HG02970 (cell line): ENCODE data around the gene LHPP.
"Not testable (repeated sequence)": the region's sequence is repeated elsewhere in the genome, so short reads cannot be mapped to it uniquely, and the experiment has no call there.

Source experiments
- ATAC-seq: cut with Tn5 transposase; IDR thresholded peaks from one replicate; pipeline ENCODE4 v1.9.1; 2021; ENCODE audit warnings: mild to moderate bottlenecking, moderate library complexity, moderate number of reproducible peaks; ENCODE audit not compliant: unreplicated experiment, low FRiP score

LHPP gene

DNA sequence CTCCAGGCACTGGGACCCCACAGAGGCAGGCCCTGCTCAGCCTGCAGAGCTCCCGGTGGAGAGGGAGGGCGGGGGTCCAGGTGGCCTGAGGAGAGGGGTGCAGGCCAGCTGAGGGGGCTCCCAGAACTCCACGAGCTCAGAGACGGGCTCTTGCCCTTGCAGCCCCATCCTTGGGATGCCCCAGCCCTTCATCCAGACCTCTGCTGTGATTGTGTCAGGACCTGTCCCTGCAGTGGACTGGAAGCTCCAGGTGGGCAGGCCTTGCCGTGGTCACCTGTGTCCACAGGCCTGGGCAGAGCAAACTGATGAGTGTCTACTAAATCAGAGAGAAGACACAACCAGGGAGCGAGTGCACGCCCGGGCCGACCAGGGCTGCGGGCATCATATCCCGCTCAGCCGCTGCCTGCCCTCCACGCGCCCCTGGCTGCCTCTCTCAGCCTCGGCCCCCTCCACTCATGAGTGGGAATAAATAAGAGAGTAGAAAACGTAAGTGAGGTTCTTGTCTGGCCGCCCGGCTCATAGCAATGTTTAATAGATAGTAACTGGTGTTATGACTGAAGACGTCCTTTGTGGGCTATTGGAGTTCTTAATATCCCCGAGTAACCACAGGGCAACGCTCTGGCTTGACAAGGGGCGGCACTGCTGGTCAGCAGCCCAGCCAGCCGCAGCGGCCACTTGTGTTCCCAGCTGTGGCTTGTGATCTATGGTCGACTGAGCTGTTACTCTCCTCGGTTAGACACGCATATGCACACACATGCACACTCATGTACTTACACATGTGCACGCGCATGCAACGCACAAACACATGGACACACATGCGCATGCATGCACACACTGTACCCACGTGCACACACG lies 105.6 kb downstream of the LHPP start:
- ATAC-seq = no peak

DNA sequence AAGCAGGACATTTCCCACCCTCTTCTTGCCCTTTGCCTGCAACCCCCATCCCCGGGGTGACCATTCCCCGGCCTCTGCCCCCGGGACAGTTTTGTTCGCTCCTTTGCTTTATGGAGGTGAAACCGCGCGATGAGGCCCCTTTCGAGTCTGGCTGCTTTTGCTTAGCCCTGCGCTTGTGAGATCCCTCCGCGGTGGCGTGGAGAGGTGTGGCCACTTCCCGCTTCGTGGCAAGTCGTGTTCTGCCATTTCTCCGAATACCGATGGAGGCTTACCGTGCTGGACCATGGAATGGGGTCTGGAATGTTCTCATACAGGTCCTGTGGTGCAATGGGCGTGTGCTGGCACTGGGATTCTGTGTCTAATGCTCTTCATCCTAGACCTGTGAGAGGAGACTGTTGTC lies 106.7 kb downstream of the LHPP start:
- no peak for ATAC-seq

DNA sequence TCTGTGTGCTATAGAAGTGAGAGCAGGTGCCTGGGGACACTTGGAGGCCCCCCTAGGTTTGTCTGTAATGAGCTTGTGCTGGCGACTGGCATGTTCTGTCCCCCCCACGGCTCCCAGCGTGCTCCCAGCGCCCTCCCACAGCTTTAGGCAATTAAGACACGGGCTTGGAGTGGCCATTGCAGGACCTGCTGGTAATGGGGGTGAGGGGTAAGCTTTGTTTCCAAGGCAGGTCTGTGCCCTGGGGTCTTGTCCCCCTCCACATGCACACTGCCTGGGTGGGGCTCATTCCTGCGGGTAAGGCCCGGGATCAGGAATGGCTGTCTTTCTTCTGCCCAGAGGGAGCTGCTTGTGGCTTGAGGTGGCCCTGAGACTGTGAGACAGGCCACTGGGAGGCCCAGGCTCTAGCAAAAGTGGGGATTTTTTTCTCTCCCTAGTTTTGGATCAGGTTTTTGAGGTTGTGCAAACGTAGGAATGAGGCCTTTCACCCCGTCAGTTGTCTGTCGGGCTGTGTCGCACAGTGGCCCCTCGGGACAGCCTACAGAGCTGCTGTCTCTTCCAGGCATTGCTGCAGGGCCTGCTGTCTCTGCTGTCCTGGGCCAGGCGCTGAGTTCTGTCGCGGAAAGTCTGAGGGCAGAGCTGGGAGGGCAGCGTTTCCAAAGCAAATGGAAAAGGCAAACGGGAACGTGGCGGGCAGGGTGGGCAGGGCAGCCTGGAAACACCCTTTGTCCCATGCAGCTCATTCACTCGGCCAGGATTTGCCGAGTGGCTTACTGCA lies 107.4 kb downstream of the LHPP start:
- no peak for ATAC-seq

DNA sequence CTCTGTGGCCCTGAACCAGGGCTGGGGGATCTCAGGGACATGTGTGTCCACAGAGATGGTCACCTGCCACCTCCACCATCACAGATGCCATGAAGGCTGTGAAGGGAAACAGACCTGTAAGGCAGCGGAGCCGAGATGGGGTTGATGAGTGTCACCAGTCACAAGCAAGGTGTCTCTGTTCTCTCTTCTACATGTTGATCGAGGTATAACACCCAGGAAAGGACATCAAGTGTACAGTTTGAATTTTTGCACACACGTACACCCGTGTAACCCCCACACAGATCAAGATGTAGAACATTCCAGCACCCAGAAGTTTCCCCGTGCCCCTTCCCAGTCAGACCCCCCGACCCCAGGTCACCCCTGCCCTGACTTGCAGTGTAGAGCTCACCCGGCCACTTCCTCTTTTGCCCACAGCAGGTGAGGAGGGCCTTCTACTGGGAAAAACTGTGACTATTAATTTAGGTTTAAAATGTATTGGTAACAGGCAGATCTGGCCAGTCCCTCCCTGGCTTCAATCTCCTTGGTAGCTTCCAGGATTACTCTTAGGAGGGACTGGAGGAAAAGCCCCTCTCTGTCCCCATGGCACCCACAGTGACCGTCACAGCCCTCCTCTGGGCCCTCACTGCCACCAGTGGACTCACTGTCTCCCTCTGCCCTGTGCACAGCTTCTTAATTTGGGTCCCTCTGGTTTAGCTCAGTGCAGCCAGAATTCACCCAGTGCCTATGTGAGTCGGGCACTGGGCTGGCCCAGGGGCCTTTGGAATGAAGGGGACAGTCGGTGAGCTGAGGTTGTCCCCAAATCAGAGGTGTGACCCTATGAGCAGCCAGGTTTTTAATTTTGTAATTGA lies 108.2 kb downstream of the LHPP start:
- no peak for ATAC-seq

DNA sequence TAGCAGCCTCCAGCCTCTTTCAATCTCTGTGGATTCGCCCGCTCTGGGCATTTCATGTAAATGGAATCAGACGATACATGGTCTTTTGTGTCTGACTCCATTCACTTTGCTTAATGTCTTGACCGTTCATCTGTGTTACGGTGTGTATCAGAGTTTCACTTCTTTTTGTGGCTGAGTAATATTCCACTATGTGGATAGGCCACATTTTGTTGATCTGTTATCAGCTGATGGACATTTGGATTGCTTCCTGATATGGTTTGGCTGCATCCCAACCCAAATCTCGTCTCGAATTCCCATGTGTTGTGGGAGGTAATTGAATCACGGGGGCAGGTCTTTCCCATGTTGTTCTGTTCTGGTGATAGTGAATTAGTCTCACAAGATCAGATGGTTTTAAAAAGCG lies 109.0 kb downstream of the LHPP start:
- ATAC-seq = no peak

DNA sequence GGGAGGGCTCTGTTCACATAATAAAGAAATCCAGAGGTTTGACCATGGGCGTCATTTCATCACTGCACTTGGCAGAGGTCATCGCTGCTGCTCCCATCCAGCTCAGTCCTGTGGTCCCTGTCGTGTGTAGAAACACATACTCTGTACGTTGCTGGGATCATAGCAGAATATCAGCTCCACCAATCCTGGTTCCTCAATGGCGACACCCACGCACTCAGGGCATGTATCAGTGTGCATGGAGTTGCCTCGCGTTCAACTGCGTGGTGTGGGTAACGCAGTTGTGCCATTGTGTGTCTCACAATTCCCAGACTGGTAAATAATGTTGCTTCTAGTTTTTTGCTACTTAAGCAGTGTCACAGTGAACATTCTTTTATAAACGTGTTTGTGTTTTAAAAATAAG lies 111.1 kb downstream of the LHPP start:
- no peak for ATAC-seq

DNA sequence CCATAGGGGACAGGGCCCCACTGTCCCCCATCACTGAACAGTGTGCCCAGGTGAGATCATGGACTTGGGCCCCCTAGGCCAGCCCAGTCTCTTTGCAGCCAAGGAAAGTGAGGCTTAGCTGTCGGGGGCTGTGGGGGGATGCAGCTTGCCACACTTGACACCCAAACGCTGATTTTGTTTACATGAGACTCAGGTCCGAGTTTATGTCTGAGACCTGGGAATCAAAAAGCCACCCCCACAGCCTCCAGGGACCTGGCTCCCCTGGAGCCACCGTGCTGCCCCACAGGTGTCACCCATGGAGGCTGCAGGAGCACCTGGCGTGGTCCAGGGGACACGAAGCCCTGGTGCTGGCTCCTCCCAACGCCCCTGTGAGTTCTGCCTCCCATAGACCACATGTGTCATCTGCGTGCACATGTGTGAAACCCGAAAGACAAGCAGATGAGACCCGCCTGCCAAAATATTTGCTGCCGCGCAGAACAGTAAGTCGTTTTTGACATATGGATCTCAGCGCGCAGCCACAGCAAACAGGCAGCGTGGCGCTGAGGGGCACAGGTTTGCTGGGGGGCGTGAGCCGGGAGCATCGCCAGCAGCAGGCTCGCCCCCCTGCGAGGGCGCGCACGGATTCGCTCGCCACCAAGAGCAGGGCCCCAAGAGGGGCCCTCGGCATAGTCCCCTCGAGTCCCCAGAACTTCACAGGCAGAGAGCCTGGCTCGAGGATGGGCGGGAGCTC lies 112.3 kb downstream of the LHPP start:
- no peak for ATAC-seq

DNA sequence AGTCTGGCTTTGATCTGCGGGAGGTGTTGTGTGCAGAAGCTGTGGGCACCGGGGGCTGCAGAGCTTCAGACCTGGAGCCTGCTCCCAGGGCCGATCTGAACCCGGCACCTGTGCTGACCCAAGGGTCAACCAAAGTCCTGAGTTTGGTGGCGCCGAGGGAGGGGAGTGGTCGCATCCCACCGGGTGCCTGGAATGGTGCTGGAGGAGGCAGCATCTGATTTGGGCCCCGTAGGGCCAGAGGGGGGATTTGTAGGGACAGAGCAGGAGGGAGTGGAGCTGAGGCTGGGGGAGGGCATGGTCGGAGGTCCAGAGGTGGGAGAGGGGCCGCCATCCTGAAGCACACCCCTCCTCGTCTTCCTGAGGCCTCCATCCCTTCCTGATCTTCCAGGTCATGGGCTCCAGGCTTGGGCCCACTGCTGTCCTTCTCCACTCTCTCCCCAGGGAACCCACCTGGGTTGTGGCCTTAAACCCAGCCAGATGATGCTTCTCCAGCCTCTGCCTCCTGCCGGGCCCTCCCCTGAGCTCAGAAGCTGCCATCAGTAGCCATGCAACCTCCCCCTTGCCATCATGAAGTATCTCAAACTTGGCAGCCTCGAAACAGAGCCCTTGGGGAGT lies 112.9 kb downstream of the LHPP start:
- ATAC-seq = no peak

DNA sequence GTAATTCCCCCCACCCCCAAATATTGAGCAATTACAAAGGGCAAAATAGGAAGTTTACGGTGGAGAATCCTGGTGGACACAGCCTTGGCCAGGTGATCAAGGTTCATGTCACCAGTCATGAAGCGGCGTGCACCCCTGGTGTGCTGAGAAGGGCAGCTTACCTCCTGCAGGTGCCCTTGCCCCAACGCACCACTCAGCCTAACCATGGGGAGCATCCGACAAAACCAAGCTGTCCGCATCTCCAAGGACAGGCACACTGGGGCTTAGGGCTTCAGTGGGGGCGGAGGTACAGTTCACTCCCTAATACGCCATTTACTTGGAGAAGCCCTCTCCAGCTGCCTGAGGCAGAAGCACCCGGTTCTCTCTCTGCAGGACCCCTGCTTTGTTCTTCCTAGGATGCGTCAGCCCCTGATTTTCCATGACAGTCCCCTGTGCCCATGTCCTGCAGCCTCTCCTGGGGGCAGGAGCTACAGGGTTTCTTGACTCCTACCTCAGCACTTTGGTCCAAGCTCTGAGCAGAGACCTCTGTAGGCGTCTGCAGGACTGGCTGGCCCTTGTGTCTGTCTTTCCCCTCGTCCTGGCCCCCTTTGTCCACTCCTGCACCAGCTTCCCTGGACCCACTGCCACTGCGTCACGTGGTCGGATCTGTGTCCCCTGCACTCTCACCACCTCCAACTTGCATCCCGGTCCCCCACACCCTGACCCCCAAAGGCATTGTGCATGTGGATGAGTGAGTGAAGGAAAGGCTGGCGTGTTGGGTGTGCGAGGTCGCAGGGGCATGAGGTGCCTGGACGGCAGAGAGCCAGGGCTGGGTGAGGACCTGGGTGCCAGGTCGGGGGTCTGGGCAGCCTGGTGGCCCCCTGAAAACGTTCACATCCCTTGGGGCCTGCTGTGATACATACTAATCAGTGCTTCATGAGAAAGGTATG lies 113.7 kb downstream of the LHPP start:
- no peak for ATAC-seq

DNA sequence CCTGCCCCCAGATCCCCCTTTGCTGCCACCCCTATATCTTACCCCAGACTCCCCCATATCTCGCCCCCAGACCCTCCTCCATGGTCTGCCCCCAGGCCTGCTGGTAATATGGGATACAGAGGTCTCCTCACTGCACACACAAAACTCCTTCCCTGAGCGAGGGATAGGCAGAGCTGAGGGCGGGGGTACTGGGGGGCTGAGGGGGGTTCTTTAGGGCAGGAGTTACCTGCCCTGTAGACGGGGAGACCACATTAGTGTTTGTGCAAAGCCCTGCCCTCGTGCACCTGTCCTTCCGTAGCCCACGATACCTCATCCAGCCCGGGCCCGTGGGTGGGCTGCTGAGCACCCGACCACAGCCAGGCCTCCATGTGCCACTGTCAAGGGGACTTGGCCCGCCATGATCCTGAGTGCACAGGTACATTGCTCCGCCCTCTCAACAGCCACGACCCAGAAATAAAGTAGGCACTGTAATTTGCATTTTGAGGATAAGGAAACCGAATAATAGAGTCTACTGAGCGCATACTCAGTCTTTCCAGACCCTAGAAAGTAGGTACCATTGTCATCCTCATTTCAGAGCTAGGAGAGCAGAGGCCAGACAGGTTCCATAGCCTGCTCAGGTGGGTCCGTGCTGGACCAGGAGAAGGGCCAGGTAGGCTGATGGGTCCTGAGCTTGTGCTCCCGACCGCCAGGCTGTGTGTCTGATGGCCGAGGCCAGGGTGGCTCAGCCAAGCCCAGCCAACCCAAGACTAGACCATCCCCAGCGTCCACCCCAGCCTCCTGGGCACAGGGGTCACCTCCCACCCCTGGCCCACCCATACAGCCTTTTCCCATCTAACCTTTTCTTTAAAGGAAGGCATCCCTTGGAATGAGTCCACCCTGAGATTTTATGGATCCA lies 115.2 kb downstream of the LHPP start:
- ATAC-seq = no peak

DNA sequence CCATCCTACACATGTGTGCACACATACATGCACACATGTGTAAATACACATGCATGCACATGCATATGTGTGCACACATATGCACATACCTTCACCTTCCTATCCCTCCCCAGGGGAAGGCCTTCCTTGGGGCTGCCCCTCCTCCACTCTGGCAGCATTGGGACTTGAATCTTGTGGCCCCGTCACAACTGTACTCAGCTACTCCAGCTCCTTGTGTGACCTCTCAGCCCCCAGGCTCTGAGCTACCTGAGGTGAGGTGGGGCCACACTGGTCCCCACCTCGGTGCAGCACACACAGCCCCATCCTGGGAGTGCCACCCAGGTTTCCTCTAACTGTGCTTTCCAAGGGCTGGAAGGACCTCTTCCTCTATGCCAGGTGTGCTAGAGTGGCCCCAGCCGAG lies 116.0 kb downstream of the LHPP start:
- no peak for ATAC-seq

DNA sequence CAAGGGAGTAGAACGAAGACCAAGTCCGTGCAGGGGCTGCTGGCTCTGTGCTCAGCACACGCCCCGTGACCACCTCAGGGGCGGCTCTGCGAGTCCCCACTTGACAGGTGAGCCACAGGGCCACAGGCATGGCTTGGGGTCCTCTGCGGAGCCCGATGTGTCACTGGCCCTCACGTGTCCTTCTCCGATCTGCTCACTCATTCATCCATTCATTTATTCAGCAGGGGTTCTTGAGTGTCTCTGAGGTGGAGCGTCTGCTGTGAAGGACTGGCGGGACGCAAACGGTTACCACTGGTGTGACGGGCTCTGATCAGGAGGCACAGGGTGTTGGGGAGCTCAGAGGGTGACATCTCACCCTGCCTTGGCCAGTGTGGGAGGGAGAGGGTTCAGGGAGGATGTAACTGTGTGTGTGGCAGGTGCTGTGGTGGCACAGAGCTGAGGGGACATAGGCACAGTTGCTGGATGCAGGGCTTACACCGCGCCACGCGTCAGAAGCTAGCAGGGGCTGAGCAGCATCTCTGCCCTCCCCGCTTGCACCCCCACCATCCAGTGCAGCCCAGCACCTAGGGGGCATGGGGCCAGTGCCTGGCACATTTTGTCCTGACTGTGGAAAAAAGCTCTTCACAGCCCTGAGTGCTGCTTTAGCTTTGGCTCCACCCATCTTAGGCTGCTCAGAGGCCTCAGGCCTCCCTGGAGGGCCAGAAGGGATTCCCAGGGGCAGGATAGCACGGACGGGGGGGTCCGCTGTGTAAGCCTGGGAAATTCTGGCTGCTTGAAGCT lies 116.8 kb downstream of the LHPP start:
- ATAC-seq = no peak

DNA sequence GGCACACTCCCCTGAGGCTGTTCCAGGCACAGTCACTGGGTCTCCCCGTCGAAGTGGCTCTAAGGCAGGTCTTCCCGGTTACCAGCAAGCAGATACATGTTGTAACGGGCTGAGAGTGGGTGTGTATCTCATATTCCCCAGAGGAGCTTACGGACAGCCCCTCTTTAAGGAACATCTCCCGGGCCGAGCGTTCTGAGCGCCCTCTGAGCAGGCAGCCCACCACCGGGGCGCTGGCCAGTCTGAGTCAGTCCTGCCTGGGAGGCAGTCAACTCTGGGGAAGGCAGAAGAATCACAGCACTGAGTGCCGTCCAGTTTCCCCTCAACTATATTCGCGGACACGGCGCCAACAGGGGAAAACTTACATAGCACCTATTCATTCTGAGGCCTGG lies 117.4 kb downstream of the LHPP start:
- no peak for ATAC-seq

DNA sequence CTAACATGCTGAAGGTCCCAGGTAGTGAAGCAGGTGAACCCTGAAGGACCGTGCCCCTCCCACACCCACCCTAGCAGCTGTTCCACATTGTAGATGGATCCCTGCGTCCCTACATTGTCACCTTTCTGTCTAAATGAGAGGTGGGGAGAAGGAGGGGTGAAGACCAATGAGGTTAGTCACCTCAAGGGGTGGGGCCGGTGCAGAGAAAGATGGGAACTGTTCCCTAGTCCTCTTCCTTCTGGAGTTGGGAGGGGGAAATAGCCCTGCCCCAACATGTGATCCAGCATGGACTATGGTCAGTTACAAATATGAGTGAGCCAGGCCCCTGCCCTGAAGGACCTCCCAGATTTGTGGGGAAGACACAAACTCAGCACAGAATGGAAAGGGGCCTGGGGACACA lies 124.5 kb downstream of the LHPP start:
- ATAC-seq = no peak

DNA sequence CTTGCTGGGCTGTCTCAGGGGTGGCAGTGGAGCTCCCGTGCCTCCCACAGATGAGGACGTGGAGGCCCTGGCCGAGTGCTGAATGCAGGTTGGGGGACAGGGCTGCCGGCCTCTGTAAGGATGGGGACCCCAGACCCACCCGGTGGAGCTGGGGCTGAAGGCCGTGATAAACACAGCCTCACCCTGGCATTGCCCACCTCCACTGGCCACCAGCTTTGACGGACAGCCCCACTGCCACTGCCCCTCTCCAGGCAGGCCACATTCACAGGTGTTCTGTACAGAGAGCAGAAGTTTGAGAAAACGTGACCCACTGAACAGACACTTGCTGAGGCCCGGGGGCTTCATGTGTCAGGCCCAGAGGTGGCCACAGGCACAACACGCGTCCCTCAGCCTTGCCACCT lies 126.2 kb downstream of the LHPP start:
- no peak for ATAC-seq

DNA sequence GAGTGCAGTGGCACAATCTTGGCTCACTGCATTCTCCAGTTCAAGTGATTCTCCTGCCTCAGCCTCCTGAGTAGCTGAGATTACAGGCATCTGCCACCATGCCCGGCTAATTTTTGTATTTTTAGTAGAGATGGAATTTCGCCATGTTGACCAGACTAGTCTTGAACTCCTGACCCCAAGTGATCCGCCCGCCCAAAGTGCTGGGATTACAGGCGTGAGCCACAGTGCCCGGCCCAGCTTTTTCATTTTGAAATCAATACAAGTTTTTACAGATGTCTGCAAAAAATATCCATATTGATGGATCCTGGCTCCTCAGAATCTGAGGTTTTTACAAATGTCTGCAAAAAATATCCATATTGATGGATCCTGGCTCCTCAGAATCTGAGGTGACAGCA lies 126.7 kb downstream of the LHPP start:
- ATAC-seq = not testable (repeated sequence)
